Measurements from ENCODE around the gene USP11.

GRCh38 chrX:47278691-47279090 is 45.9 kb downstream of the USP11 start:
- TF ChIP-seq CTCF (IDR thresholded peaks at IDR 0.05) (no peak), EZH2 (IDR thresholded peaks at IDR 0.05; ENCODE audit: borderline replicate concordance, insufficient read depth, low read depth, low read length, poor library complexity, severe bottlenecking) (no peak)

Data from B cell (primary cell).